A673 (cell line): ENCODE results near the gene EGLN3.

ENCODE experiments used
- EZH2 ChIP-seq: fragments of 200-600 bp; sonication (generic); IDR thresholded peaks from 2 replicates; pipeline ENCODE4 v1.6.1; 2017; ENCODE audit warnings: borderline replicate concordance, low read depth, mild to moderate bottlenecking, mixed read lengths, antibody characterized with exemption, low read length; ENCODE audit not compliant: poor library complexity, severe bottlenecking
- TF ChIP-seq, protein P1 (sequence below): fragments of 300-800, 200-600 bp; sonication (generic); conservative IDR thresholded peaks from 2 replicates; pipeline ENCODE4 v1.5.1; 2017; ENCODE audit warnings: low read depth, mild to moderate bottlenecking, antibody characterized with exemption, low read length, moderate library complexity, mixed read lengths

DNA sequence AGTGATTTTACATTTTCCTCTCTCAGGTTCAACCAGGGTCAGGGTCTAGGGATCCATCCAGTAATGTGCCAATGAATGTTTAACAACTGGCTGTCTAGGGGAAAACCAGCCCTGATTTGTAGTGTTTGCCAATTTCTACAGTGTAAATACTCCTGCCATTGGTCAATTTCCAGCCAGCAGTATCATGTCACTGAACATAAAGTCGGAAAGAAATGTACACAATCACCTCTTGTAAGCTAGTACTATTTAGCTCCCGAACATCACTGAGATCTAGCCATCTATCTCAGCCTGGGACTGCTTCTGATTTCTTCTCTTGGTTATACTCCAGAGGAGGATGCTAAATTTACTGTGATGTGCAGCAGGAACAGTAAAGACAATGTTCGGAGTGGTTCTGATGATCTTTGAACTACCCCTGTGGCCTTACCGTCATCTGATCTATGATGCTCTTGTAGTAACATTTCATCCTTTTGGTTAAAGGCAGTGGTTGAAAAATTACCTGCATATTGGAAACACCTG lies 36.7 kb upstream of the EGLN3 start:
- TF ChIP-seq, protein P1, sequence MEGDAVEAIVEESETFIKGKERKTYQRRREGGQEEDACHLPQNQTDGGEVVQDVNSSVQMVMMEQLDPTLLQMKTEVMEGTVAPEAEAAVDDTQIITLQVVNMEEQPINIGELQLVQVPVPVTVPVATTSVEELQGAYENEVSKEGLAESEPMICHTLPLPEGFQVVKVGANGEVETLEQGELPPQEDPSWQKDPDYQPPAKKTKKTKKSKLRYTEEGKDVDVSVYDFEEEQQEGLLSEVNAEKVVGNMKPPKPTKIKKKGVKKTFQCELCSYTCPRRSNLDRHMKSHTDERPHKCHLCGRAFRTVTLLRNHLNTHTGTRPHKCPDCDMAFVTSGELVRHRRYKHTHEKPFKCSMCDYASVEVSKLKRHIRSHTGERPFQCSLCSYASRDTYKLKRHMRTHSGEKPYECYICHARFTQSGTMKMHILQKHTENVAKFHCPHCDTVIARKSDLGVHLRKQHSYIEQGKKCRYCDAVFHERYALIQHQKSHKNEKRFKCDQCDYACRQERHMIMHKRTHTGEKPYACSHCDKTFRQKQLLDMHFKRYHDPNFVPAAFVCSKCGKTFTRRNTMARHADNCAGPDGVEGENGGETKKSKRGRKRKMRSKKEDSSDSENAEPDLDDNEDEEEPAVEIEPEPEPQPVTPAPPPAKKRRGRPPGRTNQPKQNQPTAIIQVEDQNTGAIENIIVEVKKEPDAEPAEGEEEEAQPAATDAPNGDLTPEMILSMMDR, result no peak
- no peak for TF ChIP-seq EZH2
